Progenitor cell of endocrine pancreas (in vitro differentiated cells): ENCODE measurements around the gene RASSF8. TPM values are rescaled to one million over a fixed set of nuclear protein-coding genes. Genes with fewer than 3 reads are reported as not detected.

Experiments
- DNase-seq: peaks from one replicate; pipeline ENCODE4 v3.0.0; 2021; ENCODE audit warnings: low spot score; ENCODE audit not compliant: unreplicated experiment
- H3K27ac Mint-ChIP-seq: 2 replicates; pipeline ENCODE4 v1.8.0; 2021; ENCODE audit warnings: mild to moderate bottlenecking, moderate library complexity, mixed read lengths
- H3K27me3 Mint-ChIP-seq: 2 replicates; pipeline ENCODE4 v1.8.0; 2021; ENCODE audit warnings: mixed read lengths
- H3K36me3 Mint-ChIP-seq: 2 replicates; pipeline ENCODE4 v1.8.0; 2022; ENCODE audit warnings: mixed read lengths; ENCODE audit not compliant: insufficient read depth
- H3K4me1 Mint-ChIP-seq: 2 replicates; pipeline ENCODE4 v1.8.0; 2021; ENCODE audit warnings: low read depth, mixed read lengths
- H3K4me3 Mint-ChIP-seq: 2 replicates; pipeline ENCODE4 v1.8.0; 2021; ENCODE audit warnings: low read depth, mild to moderate bottlenecking, moderate library complexity, mixed read lengths
- H3K9me3 Mint-ChIP-seq: 2 replicates; pipeline ENCODE4 v1.8.0; 2021; ENCODE audit warnings: low read depth, mixed read lengths
- total RNA-seq: library from RNA; stranded (reverse); gene quantifications from 2 replicates; pipeline ENCODE4 v1.2.1, GENCODE V29; 2021
- TF ChIP-seq, protein P1 (sequence below): fragments of 200-600 bp; sonication (generic); IDR thresholded peaks from one replicate; pipeline ENCODE4 v1.5.0; 2021; ENCODE audit warnings: antibody characterized with exemption, mild to moderate bottlenecking; ENCODE audit not compliant: unreplicated experiment

RASSF8 gene
- total RNA-seq, 1 donor from 2014 or later = 38.8 TPM

DNA sequence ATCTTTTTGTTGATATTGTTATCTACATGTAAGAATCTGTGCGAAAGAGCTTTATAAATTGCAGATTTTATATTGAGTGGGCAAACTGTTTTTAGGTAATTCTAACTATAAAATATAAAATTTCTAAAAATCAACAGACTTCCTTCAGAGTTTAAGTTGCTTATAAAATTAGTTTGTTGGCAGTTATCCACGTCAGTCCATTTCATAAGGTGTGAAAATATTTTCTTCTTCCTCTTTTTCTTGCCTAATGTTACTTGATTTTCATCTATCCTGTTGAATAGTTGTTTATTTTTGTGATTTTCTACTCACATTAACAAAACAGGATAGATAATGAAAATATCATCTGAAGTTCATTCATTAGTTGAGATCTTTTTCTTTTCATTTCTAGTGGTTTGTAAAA lies 58.0 kb downstream of the RASSF8 start:
- H3K9me3 Mint-ChIP-seq = no peaks in the 10 kb centered on the region
- TF ChIP-seq, protein P1, sequence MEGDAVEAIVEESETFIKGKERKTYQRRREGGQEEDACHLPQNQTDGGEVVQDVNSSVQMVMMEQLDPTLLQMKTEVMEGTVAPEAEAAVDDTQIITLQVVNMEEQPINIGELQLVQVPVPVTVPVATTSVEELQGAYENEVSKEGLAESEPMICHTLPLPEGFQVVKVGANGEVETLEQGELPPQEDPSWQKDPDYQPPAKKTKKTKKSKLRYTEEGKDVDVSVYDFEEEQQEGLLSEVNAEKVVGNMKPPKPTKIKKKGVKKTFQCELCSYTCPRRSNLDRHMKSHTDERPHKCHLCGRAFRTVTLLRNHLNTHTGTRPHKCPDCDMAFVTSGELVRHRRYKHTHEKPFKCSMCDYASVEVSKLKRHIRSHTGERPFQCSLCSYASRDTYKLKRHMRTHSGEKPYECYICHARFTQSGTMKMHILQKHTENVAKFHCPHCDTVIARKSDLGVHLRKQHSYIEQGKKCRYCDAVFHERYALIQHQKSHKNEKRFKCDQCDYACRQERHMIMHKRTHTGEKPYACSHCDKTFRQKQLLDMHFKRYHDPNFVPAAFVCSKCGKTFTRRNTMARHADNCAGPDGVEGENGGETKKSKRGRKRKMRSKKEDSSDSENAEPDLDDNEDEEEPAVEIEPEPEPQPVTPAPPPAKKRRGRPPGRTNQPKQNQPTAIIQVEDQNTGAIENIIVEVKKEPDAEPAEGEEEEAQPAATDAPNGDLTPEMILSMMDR = no peak
- no peak overlapping the region for H3K4me3 Mint-ChIP-seq
- peaks cover 7% of the 10 kb centered on the region for H3K4me1 Mint-ChIP-seq
- no peaks in the 10 kb centered on the region for H3K27me3 Mint-ChIP-seq
- DNase-seq = no peak
- no peaks in the 10 kb centered on the region for H3K36me3 Mint-ChIP-seq
- no peak overlapping the region for H3K27ac Mint-ChIP-seq

GRCh38 chr12:26017484-26018211 lies 59.2 kb downstream of the RASSF8 start:
- H3K27ac Mint-ChIP-seq = no peak overlapping the region
- H3K4me1 Mint-ChIP-seq = peaks cover 7% of the 10 kb centered on the region
- H3K27me3 Mint-ChIP-seq = no peaks in the 10 kb centered on the region

DNA sequence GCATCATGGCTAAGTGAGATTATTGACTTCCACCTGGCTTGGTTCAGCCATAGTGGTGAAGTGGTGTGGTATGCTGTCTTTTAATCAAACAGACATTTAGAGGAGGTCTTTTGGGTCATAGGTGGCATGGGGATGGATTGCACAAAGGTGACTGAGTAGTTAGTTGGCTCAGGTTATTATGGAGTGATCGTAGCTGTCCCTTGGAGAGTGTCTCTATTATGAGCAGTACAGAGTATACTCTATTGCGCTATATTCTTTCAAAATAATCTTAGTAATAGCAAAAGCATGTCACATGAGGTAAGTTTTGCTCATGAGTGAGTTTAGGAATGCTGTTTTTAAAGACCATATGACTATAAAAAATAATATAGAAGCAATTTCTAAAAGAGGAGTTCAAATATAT lies 60.4 kb downstream of the RASSF8 start:
- Mint-ChIP-seq H3K36me3 (peaks cover 3% of the 10 kb centered on the region), H3K9me3 (peaks cover 7% of the 10 kb centered on the region), H3K27me3 (no peaks in the 10 kb centered on the region), H3K27ac (no peak overlapping the region), H3K4me1 (peaks cover 7% of the 10 kb centered on the region), H3K4me3 (no peak overlapping the region)
- DNase-seq = no peak
- TF ChIP-seq, protein P1 = no peak

More at GRCh38 chr12:26017484-26018211, 59.2 kb downstream of the RASSF8 start:
- H3K9me3 Mint-ChIP-seq = peaks cover 3% of the 10 kb centered on the region
- TF ChIP-seq, protein P1 = peak; percentile 78
- H3K4me3 Mint-ChIP-seq = no peak overlapping the region
- H3K36me3 Mint-ChIP-seq = no peaks in the 10 kb centered on the region
- DNase-seq = no peak

- H3K36me3 Mint-ChIP-seq = peaks cover 10% of the 10 kb centered on the region
- TF ChIP-seq, protein P1 = no peak
These were observed 63.1 kb downstream of the RASSF8 start for GRCh38 chr12:26021534-26021933.

GRCh38 chr12:26022043-26022442 lies 63.6 kb downstream of the RASSF8 start:
- DNase-seq = no peak
- TF ChIP-seq, protein P1 = no peak
- Mint-ChIP-seq H3K4me3 (no peak overlapping the region), H3K27me3 (no peaks in the 10 kb centered on the region), H3K27ac (no peak overlapping the region), H3K9me3 (peaks cover 10% of the 10 kb centered on the region), H3K4me1 (peaks cover 4% of the 10 kb centered on the region), H3K36me3 (peaks cover 11% of the 10 kb centered on the region)

More at GRCh38 chr12:26021534-26021933, 63.1 kb downstream of the RASSF8 start:
- no peak for DNase-seq
- peaks cover 3% of the 10 kb centered on the region for H3K4me1 Mint-ChIP-seq
- H3K9me3 Mint-ChIP-seq = peaks cover 10% of the 10 kb centered on the region
- H3K4me3 Mint-ChIP-seq = no peak overlapping the region
- H3K27ac Mint-ChIP-seq = no peak overlapping the region
- H3K27me3 Mint-ChIP-seq = no peaks in the 10 kb centered on the region
